ENCODE data around the gene THEMIS. TPM values are rescaled to one million over a fixed set of nuclear protein-coding genes. Genes with fewer than 3 reads are reported as not detected.
A peak's percentile ranks its signal among the peaks of the same experiment; 100 is the strongest.

Gene THEMIS
- total RNA-seq, 5 donors from 2014 or later (not counting 1 experiment from before 2014, with no cell fraction given), result 55.5 to 93.3 (median 69.4) TPM

DNA sequence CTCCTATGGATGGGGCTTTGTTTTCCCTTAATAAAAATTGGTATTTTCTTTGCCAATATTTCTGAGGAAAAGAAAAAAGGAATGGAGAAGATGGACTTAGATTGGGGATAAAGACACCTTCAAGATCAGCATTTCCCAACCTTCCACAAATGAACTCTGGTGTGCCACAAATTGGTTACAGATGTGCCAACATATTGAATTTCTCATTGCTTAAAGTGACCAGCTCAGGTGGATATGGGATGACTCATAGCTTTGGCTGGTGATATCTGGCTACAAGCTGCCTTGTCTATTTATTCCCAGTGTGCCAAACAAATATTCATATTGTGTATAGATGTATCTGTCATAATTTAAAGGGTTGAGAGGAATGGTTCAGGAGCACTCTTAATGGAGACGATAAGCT is 32.5 kb downstream of the THEMIS start:
- Mint-ChIP-seq H3K27me3 (no peaks in the 10 kb centered on the region), H3K4me1 (peaks cover 72 to 75% (median 74%) of the 10 kb centered on the region in 3 donors), H3K27ac (peak overlapping the region in 1 of 2 donors; percentile 66), H3K9me3 (peaks cover 4 to 5% (median 5%) of the 10 kb centered on the region in 3 donors), H3K36me3 (peaks cover 53% of the 10 kb centered on the region), H3K4me3 (no peak overlapping the region)
- DNase-seq (no peak), ATAC-seq (replicated peaks in 1 of 4) (no peak)
- H3K4me1 ChIP-seq (ENCODE audit: control insufficient read depth in 1 of 2, extremely low read depth in 1 of 2, insufficient read depth in 2 of 2, low read length in 2 of 2), result peaks cover 14 to 23% of the 10 kb centered on the region in 2 experiments
- H3K4me3 ChIP-seq (ENCODE audit: control insufficient read depth in 1 of 2, extremely low read depth in 1 of 2, low read length in 1 of 2), result no peak overlapping the region
- ChIA-PET CTCF (interaction anchor here in 1 of 2 donors (3.7 kb wide), 1 partner anchor 13 kb away, joined by 19 read pairs; no protein-coding TSS in a partner anchor), POLR2A (interaction anchor here (0.5 to 1.1 kb wide), 3 partner anchors 9 to 82 kb away, joined by 3 to 4 read pairs (median 4); no protein-coding TSS in a partner anchor)
- no peaks in the 10 kb centered on the region for H3K27me3 ChIP-seq (replicated peaks in 1 of 2; ENCODE audit: control insufficient read depth in 2 of 2, extremely low read depth in 1 of 2, insufficient read depth in 2 of 2, low read length in 1 of 2)
- H3K9me3 ChIP-seq, result peaks cover 1% of the 10 kb centered on the region
- peaks cover 0 to 16% of the 10 kb centered on the region in 2 donors for H3K36me3 ChIP-seq (ENCODE audit: control insufficient read depth in 2 of 2, extremely low read depth in 1 of 2, insufficient read depth in 1 of 2, low read length in 1 of 2)
- no CpG with 5 or more reads among the region's 1 CpG for WGBS (ENCODE audit: insufficient coverage)
- no peak overlapping the region for H3K27ac ChIP-seq (ENCODE audit: low read length)

DNA sequence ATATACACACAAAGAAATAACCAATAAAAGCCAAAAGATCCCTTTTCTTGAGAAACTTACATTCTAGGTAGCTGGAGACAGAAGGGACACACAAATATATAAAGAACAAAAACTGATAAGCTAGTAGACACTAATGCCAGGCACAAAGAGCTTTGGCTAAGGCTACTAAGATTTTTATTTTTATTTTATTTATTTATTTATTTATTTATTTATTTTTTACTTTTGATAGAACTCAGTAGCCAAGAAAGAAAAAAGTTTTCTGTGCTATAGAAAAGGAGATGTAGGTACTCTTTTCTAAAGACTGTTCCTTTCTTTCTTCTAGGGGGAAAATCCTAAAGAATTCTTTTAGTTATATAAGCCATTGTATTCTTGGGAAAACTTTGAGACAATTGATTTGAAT is 34.1 kb downstream of the THEMIS start:
- Mint-ChIP-seq H3K4me3 (no peak overlapping the region), H3K27me3 (no peaks in the 10 kb centered on the region), H3K36me3 (peaks cover 45% of the 10 kb centered on the region), H3K4me1 (peaks cover 79 to 85% (median 85%) of the 10 kb centered on the region in 3 donors), H3K9me3 (no peaks in the 10 kb centered on the region), H3K27ac (peak overlapping the region; percentile 58 to 70)
- Histone ChIP-seq H3K4me3 (ENCODE audit: control insufficient read depth in 1 of 2, extremely low read depth in 1 of 2, low read length in 1 of 2) (no peak overlapping the region), H3K9me3 (no peaks in the 10 kb centered on the region), H3K4me1 (ENCODE audit: control insufficient read depth in 1 of 2, extremely low read depth in 1 of 2, insufficient read depth in 2 of 2, low read length in 2 of 2) (peaks cover 11 to 25% of the 10 kb centered on the region in 2 experiments), H3K27me3 (replicated peaks in 1 of 2; ENCODE audit: control insufficient read depth in 2 of 2, extremely low read depth in 1 of 2, insufficient read depth in 2 of 2, low read length in 1 of 2) (no peaks in the 10 kb centered on the region), H3K36me3 (ENCODE audit: control insufficient read depth in 2 of 2, extremely low read depth in 1 of 2, insufficient read depth in 1 of 2, low read length in 1 of 2) (peaks cover 0 to 16% of the 10 kb centered on the region in 2 donors), H3K27ac (ENCODE audit: low read length) (no peak overlapping the region)
- ATAC-seq (replicated peaks in 1 of 4), result no peak
- ChIA-PET CTCF (interaction anchor here (1.0 to 3.7 kb wide), 4 partner anchors 8 to 14 kb away, joined by 3 to 19 read pairs (median 3); no protein-coding TSS in a partner anchor), POLR2A (interaction anchor here in 1 of 2 donors (0.5 to 0.6 kb wide), 2 partner anchors 111 to 513 kb away, joined by 4 to 6 read pairs; no protein-coding TSS in a partner anchor)
- no peak for DNase-seq

DNA sequence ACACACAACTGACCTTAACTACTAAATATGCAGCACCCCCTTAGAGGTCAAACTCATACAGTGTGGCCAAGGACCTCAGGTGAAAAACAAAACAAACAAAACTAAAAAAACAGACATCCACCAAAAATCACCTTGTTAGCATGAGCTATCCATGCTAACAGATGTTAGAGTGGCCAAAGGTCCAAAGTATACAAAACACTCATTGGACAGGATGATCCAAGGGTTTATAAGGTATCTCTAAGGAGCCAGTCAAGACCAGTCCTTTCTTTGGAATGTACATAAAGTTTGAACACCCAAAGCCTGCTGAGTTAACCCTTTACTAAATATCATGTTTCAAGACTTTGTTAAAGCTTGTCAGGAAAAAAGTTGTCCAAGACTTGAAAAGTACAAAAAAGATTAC is 35.8 kb downstream of the THEMIS start:
- peaks cover 69 to 75% (median 71%) of the 10 kb centered on the region in 3 donors for H3K4me1 Mint-ChIP-seq
- H3K27me3 Mint-ChIP-seq, result no peaks in the 10 kb centered on the region
- ATAC-seq (replicated peaks in 1 of 4) (no peak), DNase-seq (no peak)
- H3K4me3 Mint-ChIP-seq, result peak overlapping the region in 1 of 3 donors; percentile 9
- Histone ChIP-seq H3K9me3 (no peaks in the 10 kb centered on the region), H3K36me3 (ENCODE audit: control insufficient read depth in 2 of 2, extremely low read depth in 1 of 2, insufficient read depth in 1 of 2, low read length in 1 of 2) (peaks cover 0 to 16% of the 10 kb centered on the region in 2 donors), H3K4me3 (ENCODE audit: control insufficient read depth in 1 of 2, extremely low read depth in 1 of 2, low read length in 1 of 2) (no peak overlapping the region), H3K4me1 (ENCODE audit: control insufficient read depth in 1 of 2, extremely low read depth in 1 of 2, insufficient read depth in 2 of 2, low read length in 2 of 2) (peaks cover 10 to 19% of the 10 kb centered on the region in 2 experiments), H3K27me3 (replicated peaks in 1 of 2; ENCODE audit: control insufficient read depth in 2 of 2, extremely low read depth in 1 of 2, insufficient read depth in 2 of 2, low read length in 1 of 2) (no peaks in the 10 kb centered on the region), H3K27ac (ENCODE audit: low read length) (no peak overlapping the region)
- no peaks in the 10 kb centered on the region for H3K9me3 Mint-ChIP-seq
- ChIA-PET POLR2A (interaction anchor here in 1 of 2 donors (0.6 kb wide), 1 partner anchor 326 kb away, joined by 5 read pairs; no protein-coding TSS in a partner anchor), CTCF (interaction anchor here (0.9 to 2.5 kb wide), 3 partner anchors 10 to 54 kb away, joined by 3 to 14 read pairs (median 3); no protein-coding TSS in a partner anchor)
- peaks cover 41% of the 10 kb centered on the region for H3K36me3 Mint-ChIP-seq
- H3K27ac Mint-ChIP-seq, result peak overlapping the region; percentile 37 to 85

DNA sequence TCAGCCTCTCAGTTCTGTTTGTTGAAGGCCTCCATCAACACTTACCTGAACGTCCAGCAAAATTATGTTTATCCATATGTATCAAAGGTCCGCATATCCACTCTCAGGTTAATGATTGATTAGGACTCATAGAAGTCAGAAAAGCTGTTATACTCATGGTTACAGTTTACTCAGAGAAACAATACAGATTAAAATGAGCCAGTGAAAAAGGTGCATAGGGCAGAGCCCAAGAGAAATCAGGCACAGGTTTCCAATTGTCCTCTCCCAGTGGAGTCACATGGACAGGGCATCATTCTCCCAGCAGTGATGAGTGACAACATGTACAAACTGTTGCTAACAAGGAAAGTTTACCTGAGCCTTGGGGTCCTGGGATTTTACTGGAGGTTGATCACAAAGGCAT is 36.2 kb downstream of the THEMIS start:
- Histone ChIP-seq H3K4me1 (ENCODE audit: control insufficient read depth in 1 of 2, extremely low read depth in 1 of 2, insufficient read depth in 2 of 2, low read length in 2 of 2) (peaks cover 6 to 17% of the 10 kb centered on the region in 2 experiments), H3K36me3 (ENCODE audit: control insufficient read depth in 2 of 2, extremely low read depth in 1 of 2, insufficient read depth in 1 of 2, low read length in 1 of 2) (peaks cover 0 to 18% of the 10 kb centered on the region in 2 donors), H3K27ac (ENCODE audit: low read length) (no peak overlapping the region), H3K9me3 (no peaks in the 10 kb centered on the region), H3K27me3 (replicated peaks in 1 of 2; ENCODE audit: control insufficient read depth in 2 of 2, extremely low read depth in 1 of 2, insufficient read depth in 2 of 2, low read length in 1 of 2) (no peaks in the 10 kb centered on the region), H3K4me3 (ENCODE audit: control insufficient read depth in 1 of 2, extremely low read depth in 1 of 2, low read length in 1 of 2) (no peak overlapping the region)
- H3K4me1 Mint-ChIP-seq, result peaks cover 69 to 75% (median 71%) of the 10 kb centered on the region in 3 donors
- H3K4me3 Mint-ChIP-seq, result peak overlapping the region in 1 of 3 donors; percentile 9
- POLR2A ChIA-PET, result no interaction called here
- H3K36me3 Mint-ChIP-seq, result peaks cover 41% of the 10 kb centered on the region
- H3K27ac Mint-ChIP-seq, result peak overlapping the region; percentile 37 to 85
- no peaks in the 10 kb centered on the region for H3K27me3 Mint-ChIP-seq
- WGBS (ENCODE audit: insufficient coverage), result no CpG with 5 or more reads among the region's 2 CpGs
- H3K9me3 Mint-ChIP-seq, result no peaks in the 10 kb centered on the region
- no peak for ATAC-seq (replicated peaks in 1 of 4)
- DNase-seq, result no peak
- CTCF ChIA-PET, result interaction anchor here (1.0 to 2.5 kb wide), 2 partner anchors 9 kb away, joined by 5 to 14 read pairs; no protein-coding TSS in a partner anchor

DNA sequence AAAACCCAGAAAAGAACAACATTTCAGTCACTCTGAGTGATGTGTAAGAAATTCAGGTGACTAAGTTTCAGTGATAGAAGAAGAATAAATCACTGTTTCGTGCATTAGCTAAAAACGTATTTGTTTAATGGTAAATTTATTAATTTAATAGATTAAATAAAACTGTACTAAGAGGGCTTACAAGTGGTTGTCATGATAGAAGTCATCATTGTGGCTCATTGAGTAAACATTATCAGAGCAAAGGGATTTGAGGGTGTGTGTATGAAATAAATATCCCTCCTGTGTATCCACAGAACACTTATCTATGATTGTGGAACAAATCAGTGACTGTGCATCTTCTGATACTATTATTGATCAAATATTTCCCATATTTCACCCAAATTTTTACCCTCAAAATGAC is 40.1 kb downstream of the THEMIS start:
- Mint-ChIP-seq H3K4me3 (no peak overlapping the region), H3K4me1 (peaks cover 75 to 84% (median 76%) of the 10 kb centered on the region in 3 donors), H3K9me3 (no peaks in the 10 kb centered on the region), H3K27ac (no peak overlapping the region), H3K36me3 (peaks cover 34% of the 10 kb centered on the region), H3K27me3 (no peaks in the 10 kb centered on the region)
- ATAC-seq (replicated peaks in 1 of 4) (no peak), DNase-seq (no peak)
- WGBS (ENCODE audit: insufficient coverage), result no CpG with 5 or more reads among the region's 2 CpGs
- CTCF ChIA-PET, result interaction anchor here in 1 of 2 donors (1.1 kb wide), 1 partner anchor 124 kb away, joined by 3 read pairs; no protein-coding TSS in a partner anchor
- Histone ChIP-seq H3K4me1 (ENCODE audit: control insufficient read depth in 1 of 2, extremely low read depth in 1 of 2, insufficient read depth in 2 of 2, low read length in 2 of 2) (peaks cover 6 to 37% of the 10 kb centered on the region in 2 experiments), H3K27ac (ENCODE audit: low read length) (no peak overlapping the region), H3K36me3 (ENCODE audit: control insufficient read depth in 2 of 2, extremely low read depth in 1 of 2, insufficient read depth in 1 of 2, low read length in 1 of 2) (peaks cover 0 to 21% of the 10 kb centered on the region in 2 donors), H3K9me3 (no peaks in the 10 kb centered on the region), H3K27me3 (replicated peaks in 1 of 2; ENCODE audit: control insufficient read depth in 2 of 2, extremely low read depth in 1 of 2, insufficient read depth in 2 of 2, low read length in 1 of 2) (no peaks in the 10 kb centered on the region), H3K4me3 (ENCODE audit: control insufficient read depth in 1 of 2, extremely low read depth in 1 of 2, low read length in 1 of 2) (no peak overlapping the region)
- POLR2A ChIA-PET, result no interaction called here

DNA sequence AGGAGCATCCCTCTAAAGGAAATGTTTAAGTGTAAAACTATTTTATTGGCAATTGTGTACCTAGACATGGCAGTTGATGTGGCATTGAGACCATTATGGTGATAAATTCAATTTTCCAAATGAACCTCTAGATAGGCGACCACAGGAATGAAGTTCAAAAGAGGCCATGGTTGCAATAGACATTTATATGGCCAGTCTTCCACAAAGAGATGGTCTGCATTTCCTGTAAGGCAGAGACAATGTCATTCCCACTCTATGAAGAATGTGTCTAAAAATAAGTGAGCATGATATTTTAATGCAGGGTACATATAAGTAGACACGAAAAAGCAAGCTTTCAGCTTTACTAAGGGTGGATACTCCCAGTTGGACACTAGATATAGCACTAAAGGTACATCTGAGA is 40.9 kb downstream of the THEMIS start:
- DNase-seq (no peak), ATAC-seq (replicated peaks in 1 of 4) (no peak)
- Mint-ChIP-seq H3K9me3 (no peaks in the 10 kb centered on the region), H3K27ac (peak overlapping the region; percentile 56 to 74), H3K4me1 (peaks cover 76 to 86% (median 76%) of the 10 kb centered on the region in 3 donors), H3K4me3 (no peak overlapping the region), H3K36me3 (peaks cover 29% of the 10 kb centered on the region), H3K27me3 (no peaks in the 10 kb centered on the region)
- Histone ChIP-seq H3K27me3 (replicated peaks in 1 of 2; ENCODE audit: control insufficient read depth in 2 of 2, extremely low read depth in 1 of 2, insufficient read depth in 2 of 2, low read length in 1 of 2) (no peaks in the 10 kb centered on the region), H3K27ac (ENCODE audit: low read length) (no peak overlapping the region), H3K4me3 (ENCODE audit: control insufficient read depth in 1 of 2, extremely low read depth in 1 of 2, low read length in 1 of 2) (no peak overlapping the region), H3K36me3 (ENCODE audit: control insufficient read depth in 2 of 2, extremely low read depth in 1 of 2, insufficient read depth in 1 of 2, low read length in 1 of 2) (peaks cover 0 to 17% of the 10 kb centered on the region in 2 donors), H3K4me1 (ENCODE audit: control insufficient read depth in 1 of 2, extremely low read depth in 1 of 2, insufficient read depth in 2 of 2, low read length in 2 of 2) (peaks cover 6 to 40% of the 10 kb centered on the region in 2 experiments), H3K9me3 (no peaks in the 10 kb centered on the region)
- POLR2A ChIA-PET, result interaction anchor here in 1 of 2 donors (0.5 to 0.6 kb wide), 2 partner anchors 112 to 267 kb away, joined by 3 read pairs; no protein-coding TSS in a partner anchor
- CTCF ChIA-PET, result interaction anchor here (0.6 to 1.8 kb wide), 3 partner anchors 112 to 733 kb away, joined by 3 to 5 read pairs (median 3); no protein-coding TSS in a partner anchor
- 100% methylated on average over 1 of the region's 2 CpGs for WGBS (ENCODE audit: insufficient coverage)

All from T-cell (primary cell).